CD8-positive, alpha-beta memory T cell (primary cell): ENCODE results near the gene NEUROG1. TPM values are rescaled to one million over a fixed set of nuclear protein-coding genes. Genes with fewer than 3 reads are reported as not detected.
"Not testable (repeated sequence)": the region's sequence is repeated elsewhere in the genome, so short reads cannot be mapped to it uniquely, and the experiment has no call there.

Experiments
- CTCF ChIA-PET: fragments of 350-600 bp; sonication (Branson Sonifier 250); formaldehyde crosslinking; loops from one replicate; lab custom pipeline; 2021; ENCODE audit warnings: antibody characterized with exemption; lab: Charles Lee
- POLR2A ChIA-PET: fragments of 350-600 bp; sonication (Branson Sonifier 250); formaldehyde crosslinking; loops from one replicate; lab custom pipeline; 2021; ENCODE audit warnings: antibody characterized with exemption; lab: Charles Lee
- DNase-seq, 5 donors: peaks; one replicate each; pipeline versions ENCODE4 v3.0.0 to v3.0.0-alpha.2; 2020 to 2022; ENCODE audit warnings: mixed read lengths in 1 of 5
- H3K27ac ChIP-seq: one replicate; pipeline ENCODE4 v1.7.0; 2013; ENCODE audit warnings: low read depth, mild to moderate bottlenecking, low read length, moderate library complexity
- H3K27me3 ChIP-seq: 2 replicates; pipeline ENCODE4 v1.7.0; 2013; ENCODE audit warnings: low read length, mild to moderate bottlenecking; ENCODE audit not compliant: insufficient read depth, poor library complexity, severe bottlenecking
- H3K36me3 ChIP-seq: 2 replicates; pipeline ENCODE4 v1.7.0; 2013; ENCODE audit warnings: mild to moderate bottlenecking, low read length, moderate library complexity; ENCODE audit not compliant: insufficient read depth
- H3K4me1 ChIP-seq: 2 replicates; pipeline ENCODE4 v1.7.0; 2013; ENCODE audit warnings: mild to moderate bottlenecking, low read length, moderate library complexity; ENCODE audit not compliant: insufficient read depth
- H3K4me3 ChIP-seq: 2 replicates; pipeline ENCODE4 v1.7.0; 2013; ENCODE audit warnings: mild to moderate bottlenecking, low read length
- H3K9me3 ChIP-seq: 2 replicates; pipeline ENCODE4 v1.7.0; 2013; ENCODE audit warnings: mild to moderate bottlenecking, low read length
- H3K27ac Mint-ChIP-seq, 8 donors: one replicate each; pipeline ENCODE4 v1.8.0; 2020 to 2021; ENCODE audit warnings: mixed read lengths in 8 of 8, mild to moderate bottlenecking in 6 of 8, inconsistent platforms in 3 of 8, moderate library complexity in 3 of 8
- H3K27me3 Mint-ChIP-seq, 2 donors: one replicate each; pipeline ENCODE4 v1.8.0; 2020 to 2021; ENCODE audit warnings: mixed read lengths in 2 of 2, mild to moderate bottlenecking in 1 of 2, moderate library complexity in 1 of 2
- H3K36me3 Mint-ChIP-seq, 3 donors: one replicate each; pipeline ENCODE4 v1.8.0; 2020 to 2021; ENCODE audit warnings: mixed read lengths in 3 of 3, inconsistent platforms in 1 of 3, mild to moderate bottlenecking in 1 of 3
- H3K4me1 Mint-ChIP-seq, 3 donors: one replicate each; pipeline ENCODE4 v1.8.0; 2020 to 2021; ENCODE audit warnings: mixed read lengths in 3 of 3, inconsistent platforms in 1 of 3, mild to moderate bottlenecking in 1 of 3
- H3K4me3 Mint-ChIP-seq, 7 donors: one replicate each; pipeline ENCODE4 v1.8.0; 2020 to 2021; ENCODE audit warnings: mixed read lengths in 7 of 7, mild to moderate bottlenecking in 6 of 7, moderate library complexity in 4 of 7, inconsistent platforms in 2 of 7
- H3K9me3 Mint-ChIP-seq, 5 donors: one replicate each; pipeline ENCODE4 v1.8.0; 2020 to 2022; ENCODE audit warnings: mixed read lengths in 5 of 5, mild to moderate bottlenecking in 3 of 5, moderate library complexity in 2 of 5, inconsistent platforms in 1 of 5
- polyA plus RNA-seq: library from polyadenylated mRNA; unstranded; fragments of 300-500 nt; fragmentation: Illumina TruSeq; gene quantifications from one replicate; pipeline ENCODE4 v1.2.3, GENCODE V29; 2021
- total RNA-seq, 2 experiments: library from RNA; stranded (reverse); gene quantifications; one replicate each; pipeline ENCODE4 v1.2.3, GENCODE V29; 2021

Gene NEUROG1
- total and polyA plus RNA-seq, 3 experiments from 2014 or later: not detected

- H3K4me1 ChIP-seq, H3K9me3 Mint-ChIP-seq, H3K4me3 Mint-ChIP-seq, H3K27ac Mint-ChIP-seq, CTCF ChIA-PET, H3K36me3 ChIP-seq, H3K27me3 ChIP-seq, H3K27ac ChIP-seq, H3K4me3 ChIP-seq, DNase-seq, H3K4me1 Mint-ChIP-seq, POLR2A ChIA-PET, H3K36me3 Mint-ChIP-seq, H3K9me3 ChIP-seq: not testable (repeated sequence)
- H3K27me3 Mint-ChIP-seq: peaks cover 27 to 59% of the 10 kb centered on the region in 2 donors
Measured at GRCh38 chr5:135495531-135495930, 40.2 kb downstream of the NEUROG1 start.

- H3K9me3 Mint-ChIP-seq: peaks cover 0 to 3% (median 0%) of the 10 kb centered on the region in 5 donors
- H3K9me3 ChIP-seq: no peaks in the 10 kb centered on the region
- H3K4me1 Mint-ChIP-seq: peaks cover 0 to 9% (median 1%) of the 10 kb centered on the region in 3 donors
- H3K4me1 ChIP-seq: no peaks in the 10 kb centered on the region
- DNase-seq: no peak
- H3K27ac Mint-ChIP-seq: no peak overlapping the region
- H3K27me3 ChIP-seq: peaks cover 4% of the 10 kb centered on the region
- H3K27ac ChIP-seq: no peak overlapping the region
- H3K27me3 Mint-ChIP-seq: peaks cover 30 to 63% of the 10 kb centered on the region in 2 donors
- POLR2A ChIA-PET: no interaction called here
- no peak overlapping the region for H3K4me3 Mint-ChIP-seq
- no peak overlapping the region for H3K4me3 ChIP-seq
- CTCF ChIA-PET: no interaction called here
- no peaks in the 10 kb centered on the region for H3K36me3 Mint-ChIP-seq
- H3K36me3 ChIP-seq: no peaks in the 10 kb centered on the region
Measured at GRCh38 chr5:135494196-135494595, 41.6 kb downstream of the NEUROG1 start.

GRCh38 chr5:135493406-135494180, 42.2 kb downstream of the NEUROG1 start:
- peaks cover 29 to 65% of the 10 kb centered on the region in 2 donors for H3K27me3 Mint-ChIP-seq
- Histone ChIP-seq H3K27ac (no peak overlapping the region), H3K9me3 (no peaks in the 10 kb centered on the region), H3K36me3 (no peaks in the 10 kb centered on the region), H3K4me1 (no peaks in the 10 kb centered on the region), H3K4me3 (no peak overlapping the region), H3K27me3 (peaks cover 6% of the 10 kb centered on the region)
- H3K4me3 Mint-ChIP-seq: no peak overlapping the region
- ChIA-PET POLR2A (no interaction called here), CTCF (no interaction called here)
- no peaks in the 10 kb centered on the region for H3K36me3 Mint-ChIP-seq
- peaks cover under 1 to 10% (median 2%) of the 10 kb centered on the region in 3 donors for H3K4me1 Mint-ChIP-seq
- no peak overlapping the region for H3K27ac Mint-ChIP-seq
- H3K9me3 Mint-ChIP-seq: peaks cover 0 to 3% (median 0%) of the 10 kb centered on the region in 5 donors
- no peak for DNase-seq

- H3K4me3 Mint-ChIP-seq: no peak overlapping the region
- no peaks in the 10 kb centered on the region for H3K4me1 ChIP-seq
- H3K27ac Mint-ChIP-seq: no peak overlapping the region
- no peaks in the 10 kb centered on the region for H3K36me3 ChIP-seq
- ChIA-PET POLR2A (no interaction called here), CTCF (no interaction called here)
- no peak for DNase-seq
- peaks cover 11% of the 10 kb centered on the region for H3K27me3 ChIP-seq
- peaks cover 0 to 1% (median 0%) of the 10 kb centered on the region in 3 donors for H3K36me3 Mint-ChIP-seq
- H3K4me3 ChIP-seq: no peak overlapping the region
- peaks cover 39 to 74% of the 10 kb centered on the region in 2 donors for H3K27me3 Mint-ChIP-seq
- H3K27ac ChIP-seq: no peak overlapping the region
- H3K9me3 ChIP-seq: no peaks in the 10 kb centered on the region
- H3K4me1 Mint-ChIP-seq: peaks cover 3 to 14% (median 4%) of the 10 kb centered on the region in 3 donors
- H3K9me3 Mint-ChIP-seq: peaks cover 0 to 3% (median 0%) of the 10 kb centered on the region in 5 donors
Measured at GRCh38 chr5:135492319-135492626, 43.5 kb downstream of the NEUROG1 start.

- H3K4me3 ChIP-seq: no peak overlapping the region
- Mint-ChIP-seq H3K27ac (no peak overlapping the region), H3K4me1 (peaks cover 3 to 14% (median 4%) of the 10 kb centered on the region in 3 donors), H3K36me3 (peaks cover 0 to 1% (median 0%) of the 10 kb centered on the region in 3 donors), H3K27me3 (peaks cover 45 to 76% of the 10 kb centered on the region in 2 donors), H3K4me3 (no peak overlapping the region), H3K9me3 (peaks cover 0 to 2% (median 0%) of the 10 kb centered on the region in 5 donors)
- H3K9me3 ChIP-seq: no peaks in the 10 kb centered on the region
- no peak for DNase-seq
- CTCF ChIA-PET: no interaction called here
- H3K27ac ChIP-seq: no peak overlapping the region
- no peaks in the 10 kb centered on the region for H3K4me1 ChIP-seq
- POLR2A ChIA-PET: no interaction called here
- H3K27me3 ChIP-seq: peaks cover 14% of the 10 kb centered on the region
- no peaks in the 10 kb centered on the region for H3K36me3 ChIP-seq
Measured at GRCh38 chr5:135491552-135492318, 44.0 kb downstream of the NEUROG1 start.

GRCh38 chr5:135491038-135491551, 44.7 kb downstream of the NEUROG1 start:
- H3K27me3 Mint-ChIP-seq: peaks cover 46 to 82% of the 10 kb centered on the region in 2 donors
- no peak overlapping the region for H3K4me3 Mint-ChIP-seq
- peaks cover 0 to 1% (median 0%) of the 10 kb centered on the region in 3 donors for H3K36me3 Mint-ChIP-seq
- Histone ChIP-seq H3K4me3 (no peak overlapping the region), H3K9me3 (no peaks in the 10 kb centered on the region), H3K36me3 (no peaks in the 10 kb centered on the region), H3K27ac (no peak overlapping the region), H3K4me1 (no peaks in the 10 kb centered on the region), H3K27me3 (peaks cover 16% of the 10 kb centered on the region)
- H3K4me1 Mint-ChIP-seq: peaks cover 3 to 14% (median 4%) of the 10 kb centered on the region in 3 donors
- H3K27ac Mint-ChIP-seq: no peak overlapping the region
- ChIA-PET POLR2A (no interaction called here), CTCF (interaction anchor here (1.2 kb wide), 1 partner anchor 18 kb away, joined by 3 read pairs; no protein-coding TSS in a partner anchor)
- DNase-seq: no peak
- H3K9me3 Mint-ChIP-seq: peaks cover 0 to 1% (median 0%) of the 10 kb centered on the region in 5 donors

GRCh38 chr5:135490245-135491037, 45.3 kb downstream of the NEUROG1 start:
- H3K4me3 Mint-ChIP-seq: no peak overlapping the region
- peaks cover 0 to 1% (median 0%) of the 10 kb centered on the region in 3 donors for H3K36me3 Mint-ChIP-seq
- peaks cover 3 to 14% (median 4%) of the 10 kb centered on the region in 3 donors for H3K4me1 Mint-ChIP-seq
- peaks cover 0 to 1% (median 0%) of the 10 kb centered on the region in 5 donors for H3K9me3 Mint-ChIP-seq
- Histone ChIP-seq H3K27me3 (peaks cover 20% of the 10 kb centered on the region), H3K4me3 (no peak overlapping the region), H3K4me1 (no peaks in the 10 kb centered on the region), H3K36me3 (no peaks in the 10 kb centered on the region), H3K9me3 (no peaks in the 10 kb centered on the region), H3K27ac (no peak overlapping the region)
- DNase-seq: no peak
- peaks cover 46 to 88% of the 10 kb centered on the region in 2 donors for H3K27me3 Mint-ChIP-seq
- POLR2A ChIA-PET: no interaction called here
- CTCF ChIA-PET: interaction anchor here (1.2 kb wide), 1 partner anchor 19 kb away, joined by 3 read pairs; no protein-coding TSS in a partner anchor
- no peak overlapping the region for H3K27ac Mint-ChIP-seq
